GM19193 (cell line): Measurements from ENCODE around the gene ECEL1.

Source experiments
- POLR2A ChIP-seq: IDR thresholded peaks from 4 replicates; pipeline ENCODE4 v1.6.1; 2011; ENCODE audit not compliant: insufficient read depth, insufficient read length; ENCODE audit errors: extremely low read depth

Gene ECEL1

GRCh38 chr2:232476791-232477190, 10.8 kb downstream of the ECEL1 start:
- TF ChIP-seq POLR2A, result no peak

GRCh38 chr2:232476045-232476444, 11.6 kb downstream of the ECEL1 start:
- TF ChIP-seq POLR2A, result no peak

- no peak for TF ChIP-seq POLR2A
These were observed 14.2 kb downstream of the ECEL1 start for GRCh38 chr2:232473467-232473890.

- no peak for TF ChIP-seq POLR2A
These were observed 21.4 kb downstream of the ECEL1 start for GRCh38 chr2:232466221-232466620.

- no peak for TF ChIP-seq POLR2A
These were observed 22.6 kb downstream of the ECEL1 start for GRCh38 chr2:232465061-232465460.

- TF ChIP-seq POLR2A, result no peak
These were observed 23.1 kb downstream of the ECEL1 start for GRCh38 chr2:232464544-232464885.

GRCh38 chr2:232463701-232464543, 23.7 kb downstream of the ECEL1 start:
- no peak for TF ChIP-seq POLR2A

- no peak for TF ChIP-seq POLR2A
These were observed 27.5 kb downstream of the ECEL1 start for GRCh38 chr2:232460171-232460570.

GRCh38 chr2:232459419-232460035, 28.1 kb downstream of the ECEL1 start:
- no peak for TF ChIP-seq POLR2A

GRCh38 chr2:232458661-232459418, 28.8 kb downstream of the ECEL1 start:
- TF ChIP-seq POLR2A, result no peak

- TF ChIP-seq POLR2A, result no peak
These were observed 29.5 kb downstream of the ECEL1 start for GRCh38 chr2:232458051-232458660.

- no peak for TF ChIP-seq POLR2A
These were observed 30.3 kb downstream of the ECEL1 start for GRCh38 chr2:232457121-232458011.

GRCh38 chr2:232456296-232457120, 31.1 kb downstream of the ECEL1 start:
- TF ChIP-seq POLR2A, result no peak
